Measurements from ENCODE around the gene CUL1.

- no peak for TF ChIP-seq CTCF (IDR thresholded peaks at IDR 0.05)
- no peak for TF ChIP-seq POLR2A (IDR thresholded peaks at IDR 0.05; ENCODE audit: low read depth)
These were observed 31.5 kb downstream of the CUL1 start for GRCh38 chr7:148729984-148730733.

Measured in esophagus muscularis mucosa (tissue), 3 donors.